OCI-LY3 (cell line): Measurements from ENCODE around the gene MTMR6.
A peak's percentile ranks its signal among the peaks of the same experiment; 100 is the strongest.

Experiments used
- H2AFZ ChIP-seq: fragments of 200-600, 300-600 bp; shearing (Covaris generic); 2 replicates; pipeline ENCODE4 v1.6.0; 2014; ENCODE audit warnings: antibody characterized with exemption, low read depth, low read length
- H3K27ac ChIP-seq: fragments of 200-600, 300-600 bp; sonication (generic); 2 replicates; pipeline ENCODE4 v1.5.1; 2014; ENCODE audit warnings: mild to moderate bottlenecking, low read length, moderate library complexity, mixed read lengths
- H3K27me3 ChIP-seq: fragments of 200-600, 300-600 bp; sonication (generic); 2 replicates; pipeline ENCODE4 v1.6.1; 2014; ENCODE audit warnings: low read depth, low read length, mixed read lengths
- H3K36me3 ChIP-seq: fragments of 200-600, 300-600 bp; sonication (generic); replicated peaks from 2 replicates; pipeline ENCODE3; 2014; ENCODE audit warnings: low read depth, low read length, mixed read lengths
- H3K4me1 ChIP-seq: fragments of 300-600, 200-600 bp; sonication (generic); 2 replicates; pipeline ENCODE4 v1.6.1; 2014; ENCODE audit warnings: low read length, mixed read lengths
- H3K4me2 ChIP-seq: fragments of 200-600, 300-600 bp; sonication (generic); 2 replicates; pipeline ENCODE4 v1.6.1; 2014; ENCODE audit warnings: low read length, mixed read lengths
- H3K4me3 ChIP-seq: fragments of 300-600, 200-600 bp; sonication (generic); 2 replicates; pipeline ENCODE4 v1.5.1; 2014; ENCODE audit warnings: antibody characterized with exemption, mild to moderate bottlenecking, low read length, moderate library complexity
- H3K79me2 ChIP-seq: fragments of 300-600, 200-600 bp; shearing (Covaris generic); 2 replicates; pipeline ENCODE4 v1.6.1; 2014; ENCODE audit warnings: mild to moderate bottlenecking, low read length, mixed read lengths
- H3K9ac ChIP-seq: fragments of 300-600, 200-600 bp; shearing (Covaris generic); 2 replicates; pipeline ENCODE4 v1.6.0; 2014; ENCODE audit warnings: mild to moderate bottlenecking, low read length, moderate library complexity
- H3K9me3 ChIP-seq: fragments of 200-600, 300-600 bp; shearing (Covaris generic); 2 replicates; pipeline ENCODE4 v1.6.1; 2014; ENCODE audit warnings: low read length, mixed read lengths; ENCODE audit not compliant: insufficient read depth
- H4K20me1 ChIP-seq: fragments of 200-600, 300-600 bp; sonication (generic); 2 replicates; pipeline ENCODE4 v1.6.1; 2016; ENCODE audit warnings: low read length, mixed read lengths; ENCODE audit not compliant: insufficient read depth
- CTCF ChIP-seq: fragments of 200-600, 300-600 bp; sonication (generic); IDR thresholded peaks from 2 replicates; pipeline ENCODE4 v1.5.1; 2014; ENCODE audit warnings: antibody characterized with exemption, low read length, low read depth
- EZH2phosphoT487 ChIP-seq: fragments of 200-600 bp; shearing (Covaris generic); IDR thresholded peaks from 2 replicates; pipeline ENCODE4 v1.6.1; 2018; ENCODE audit warnings: antibody characterized with exemption, mixed run types, low read depth

Gene MTMR6

GRCh38 chr13:25200783-25201182 is 86.5 kb downstream of the MTMR6 start:
- Histone ChIP-seq H2AFZ (no peak overlapping the region), H3K27me3 (no peaks in the 10 kb centered on the region), H3K79me2 (no peaks in the 10 kb centered on the region), H3K4me3 (no peak overlapping the region), H3K9ac (no peak overlapping the region), H4K20me1 (no peaks in the 10 kb centered on the region), H3K27ac (no peak overlapping the region), H3K9me3 (no peaks in the 10 kb centered on the region), H3K4me1 (peaks cover 32% of the 10 kb centered on the region), H3K4me2 (no peak overlapping the region), H3K36me3 (no peaks in the 10 kb centered on the region)
- TF ChIP-seq CTCF: no peak
- no peak for TF ChIP-seq EZH2phosphoT487

GRCh38 chr13:25198647-25199046 is 88.6 kb downstream of the MTMR6 start:
- Histone ChIP-seq H3K36me3 (no peaks in the 10 kb centered on the region), H3K27ac (no peak overlapping the region), H3K4me2 (peak overlapping the region; percentile 48), H3K4me1 (peaks cover 28% of the 10 kb centered on the region), H2AFZ (peak overlapping the region; percentile 24; the same call in 1 of the 2 replicates), H3K79me2 (no peaks in the 10 kb centered on the region), H3K9me3 (no peaks in the 10 kb centered on the region), H3K27me3 (no peaks in the 10 kb centered on the region), H3K4me3 (peak overlapping the region; percentile 11; the same call in 1 of the 2 replicates), H4K20me1 (no peaks in the 10 kb centered on the region), H3K9ac (no peak overlapping the region)
- no peak for TF ChIP-seq CTCF
- no peak for TF ChIP-seq EZH2phosphoT487

- Histone ChIP-seq H3K4me3 (no peak overlapping the region), H3K36me3 (no peaks in the 10 kb centered on the region), H3K9ac (no peak overlapping the region), H3K4me1 (peaks cover 17% of the 10 kb centered on the region), H3K9me3 (no peaks in the 10 kb centered on the region), H4K20me1 (no peaks in the 10 kb centered on the region), H3K27ac (no peak overlapping the region), H2AFZ (no peak overlapping the region), H3K79me2 (no peaks in the 10 kb centered on the region), H3K27me3 (no peaks in the 10 kb centered on the region), H3K4me2 (no peak overlapping the region)
- no peak for TF ChIP-seq CTCF
- no peak for TF ChIP-seq EZH2phosphoT487
Observed at GRCh38 chr13:25196971-25197370, 90.3 kb downstream of the MTMR6 start.
